HEK293T (cell line): ENCODE measurements around the gene DNAJC16.

ENCODE experiments used
- SP1 ChIP-seq: fragments of 450-650 bp; IDR thresholded peaks from 2 replicates; pipeline ENCODE4 v1.6.1; 2017
- TF ChIP-seq, protein P1 (sequence below): fragments of 450-650 bp; IDR thresholded peaks from 2 replicates; pipeline ENCODE4 v1.6.1; 2016

DNA sequence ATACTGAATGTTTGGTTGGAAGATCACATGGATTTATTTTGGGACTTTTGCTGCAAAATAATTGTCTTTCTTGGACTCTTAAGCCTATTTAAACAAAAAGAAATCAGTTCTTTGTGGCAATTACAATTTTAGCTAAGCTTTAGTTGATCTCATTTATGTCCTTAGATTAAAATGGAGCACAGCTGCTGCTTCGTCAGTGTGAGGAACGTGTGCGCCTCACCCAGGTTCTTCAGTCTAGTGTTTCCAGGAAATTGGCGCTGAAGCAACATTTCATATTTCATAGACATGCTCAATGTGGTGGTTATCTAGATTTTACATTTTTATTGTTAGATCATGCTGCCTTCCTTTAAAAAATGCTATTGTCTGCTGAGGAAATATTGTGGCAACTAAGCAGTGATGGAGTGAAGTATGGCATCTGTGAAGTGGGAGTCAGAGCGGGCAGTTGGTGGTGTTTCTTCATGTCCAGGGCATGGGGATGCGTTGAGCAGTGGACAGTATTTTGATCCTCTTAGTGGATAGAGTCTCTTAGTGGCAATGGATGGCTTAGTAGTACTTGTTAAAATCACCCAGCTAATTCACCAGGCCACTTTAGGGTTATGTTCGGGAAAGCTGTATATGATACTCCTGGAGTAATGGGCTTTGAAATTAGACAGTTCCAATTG lies 96.2 kb downstream of the DNAJC16 start:
- TF ChIP-seq, protein P1, sequence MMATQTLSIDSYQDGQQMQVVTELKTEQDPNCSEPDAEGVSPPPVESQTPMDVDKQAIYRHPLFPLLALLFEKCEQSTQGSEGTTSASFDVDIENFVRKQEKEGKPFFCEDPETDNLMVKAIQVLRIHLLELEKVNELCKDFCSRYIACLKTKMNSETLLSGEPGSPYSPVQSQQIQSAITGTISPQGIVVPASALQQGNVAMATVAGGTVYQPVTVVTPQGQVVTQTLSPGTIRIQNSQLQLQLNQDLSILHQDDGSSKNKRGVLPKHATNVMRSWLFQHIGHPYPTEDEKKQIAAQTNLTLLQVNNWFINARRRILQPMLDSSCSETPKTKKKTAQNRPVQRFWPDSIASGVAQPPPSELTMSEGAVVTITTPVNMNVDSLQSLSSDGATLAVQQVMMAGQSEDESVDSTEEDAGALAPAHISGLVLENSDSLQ, result no peak
- no peak for TF ChIP-seq SP1
